ENCODE results near the gene PPIA.

Gene PPIA

DNA sequence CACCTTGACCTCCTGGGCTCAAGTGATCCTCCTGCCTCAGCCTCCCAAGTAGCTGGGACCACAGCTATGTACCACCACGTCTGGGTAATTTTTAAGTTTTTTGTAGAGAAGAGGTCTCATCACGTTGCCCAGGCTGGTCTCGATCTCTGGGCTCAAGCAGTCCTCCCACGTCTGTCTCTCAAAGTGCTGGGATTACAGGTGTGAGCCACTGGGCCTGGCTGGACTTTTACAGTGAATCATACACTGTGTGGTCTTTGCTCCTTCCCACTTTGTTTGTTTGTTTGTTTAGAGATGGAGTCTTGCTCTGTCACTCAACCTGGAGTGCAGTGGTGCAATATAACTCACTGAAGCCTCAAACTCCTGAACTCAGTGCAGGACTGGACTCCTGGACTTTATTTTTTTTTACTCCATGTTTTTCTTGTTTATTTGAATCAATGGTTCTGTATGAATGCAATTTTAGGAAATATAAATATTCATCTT lies 12.5 kb downstream of the PPIA start:
- no peaks in the 10 kb centered on the region for H3K27me3 ChIP-seq (ENCODE audit: insufficient read depth, low read length, poor library complexity)
- no peaks in the 10 kb centered on the region for H3K9me3 ChIP-seq (ENCODE audit: insufficient read depth, low read length, severe bottlenecking)
- H3K4me2 ChIP-seq (ENCODE audit: insufficient read depth, low read length) = no peak overlapping the region
- no peak overlapping the region for H3K27ac ChIP-seq (ENCODE audit: low read length)
- H3K79me2 ChIP-seq (ENCODE audit: insufficient read depth, low read length) = no peaks in the 10 kb centered on the region
- ATAC-seq (ENCODE audit: insufficient read depth, low read depth) = no peak
- no peaks in the 10 kb centered on the region for H3K36me3 ChIP-seq (ENCODE audit: insufficient read depth, low read length)
- no peak overlapping the region for H3K4me3 ChIP-seq (ENCODE audit: low read depth in 1 of 2, low read length in 2 of 2)
- TF ChIP-seq EZH2 (IDR thresholded peaks at IDR 0.05; ENCODE audit: borderline replicate concordance, low read depth, low read length, severe bottlenecking) = no peak
- TF ChIP-seq, protein P1, sequence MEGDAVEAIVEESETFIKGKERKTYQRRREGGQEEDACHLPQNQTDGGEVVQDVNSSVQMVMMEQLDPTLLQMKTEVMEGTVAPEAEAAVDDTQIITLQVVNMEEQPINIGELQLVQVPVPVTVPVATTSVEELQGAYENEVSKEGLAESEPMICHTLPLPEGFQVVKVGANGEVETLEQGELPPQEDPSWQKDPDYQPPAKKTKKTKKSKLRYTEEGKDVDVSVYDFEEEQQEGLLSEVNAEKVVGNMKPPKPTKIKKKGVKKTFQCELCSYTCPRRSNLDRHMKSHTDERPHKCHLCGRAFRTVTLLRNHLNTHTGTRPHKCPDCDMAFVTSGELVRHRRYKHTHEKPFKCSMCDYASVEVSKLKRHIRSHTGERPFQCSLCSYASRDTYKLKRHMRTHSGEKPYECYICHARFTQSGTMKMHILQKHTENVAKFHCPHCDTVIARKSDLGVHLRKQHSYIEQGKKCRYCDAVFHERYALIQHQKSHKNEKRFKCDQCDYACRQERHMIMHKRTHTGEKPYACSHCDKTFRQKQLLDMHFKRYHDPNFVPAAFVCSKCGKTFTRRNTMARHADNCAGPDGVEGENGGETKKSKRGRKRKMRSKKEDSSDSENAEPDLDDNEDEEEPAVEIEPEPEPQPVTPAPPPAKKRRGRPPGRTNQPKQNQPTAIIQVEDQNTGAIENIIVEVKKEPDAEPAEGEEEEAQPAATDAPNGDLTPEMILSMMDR (IDR thresholded peaks at IDR 0.05; ENCODE audit: borderline replicate concordance, extremely low read depth, low read length, poor library complexity, severe bottlenecking) = no peak
- 0 out of 2 replicates have a peak, but pooled peaks cover 6% of the 10 kb centered on the region for H4K20me1 ChIP-seq (ENCODE audit: insufficient read depth, low read length)
- H2AFZ ChIP-seq (ENCODE audit: low read depth, low read length) = no peak overlapping the region
- no peaks in the 10 kb centered on the region for H3K4me1 ChIP-seq (ENCODE audit: insufficient read depth, low read length)
- DNase-seq = no peak
- H3K9ac ChIP-seq (ENCODE audit: low read depth, low read length) = no peak overlapping the region

DNA sequence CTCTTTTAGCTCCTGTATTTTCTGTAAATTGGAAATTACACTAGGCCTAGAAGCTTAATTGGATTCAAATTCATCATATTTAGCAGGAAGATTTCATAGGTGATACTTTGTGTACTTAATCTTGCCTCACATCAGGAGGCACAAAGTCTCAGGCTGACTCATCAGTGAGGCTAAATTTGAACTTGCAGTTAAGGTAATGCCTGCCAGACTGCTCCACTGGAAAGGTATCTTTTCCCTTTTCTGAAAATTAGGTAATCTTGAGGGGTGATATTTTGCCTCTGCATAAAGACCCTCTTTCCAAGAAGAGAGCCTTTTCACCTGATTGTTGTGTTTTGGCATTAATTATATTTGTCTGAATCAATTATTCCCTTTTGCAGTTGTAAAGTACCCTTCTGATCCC lies 14.6 kb downstream of the PPIA start:
- Histone ChIP-seq H3K4me1 (ENCODE audit: insufficient read depth, low read length) (no peaks in the 10 kb centered on the region), H3K4me2 (ENCODE audit: insufficient read depth, low read length) (no peak overlapping the region), H4K20me1 (ENCODE audit: insufficient read depth, low read length) (no peaks in the 10 kb centered on the region), H3K27ac (ENCODE audit: low read length) (no peak overlapping the region), H3K4me3 (ENCODE audit: low read depth in 1 of 2, low read length in 2 of 2) (no peak overlapping the region), H3K9me3 (ENCODE audit: insufficient read depth, low read length, severe bottlenecking) (no peaks in the 10 kb centered on the region), H3K36me3 (ENCODE audit: insufficient read depth, low read length) (no peaks in the 10 kb centered on the region), H2AFZ (ENCODE audit: low read depth, low read length) (no peak overlapping the region), H3K27me3 (ENCODE audit: insufficient read depth, low read length, poor library complexity) (no peaks in the 10 kb centered on the region), H3K79me2 (ENCODE audit: insufficient read depth, low read length) (no peaks in the 10 kb centered on the region), H3K9ac (ENCODE audit: low read depth, low read length) (no peak overlapping the region)
- DNase-seq = no peak
- TF ChIP-seq EZH2 (IDR thresholded peaks at IDR 0.05; ENCODE audit: borderline replicate concordance, low read depth, low read length, severe bottlenecking) = no peak
- TF ChIP-seq, protein P1 (IDR thresholded peaks at IDR 0.05; ENCODE audit: borderline replicate concordance, extremely low read depth, low read length, poor library complexity, severe bottlenecking) = no peak
- no peak for ATAC-seq (ENCODE audit: insufficient read depth, low read depth)

DNA sequence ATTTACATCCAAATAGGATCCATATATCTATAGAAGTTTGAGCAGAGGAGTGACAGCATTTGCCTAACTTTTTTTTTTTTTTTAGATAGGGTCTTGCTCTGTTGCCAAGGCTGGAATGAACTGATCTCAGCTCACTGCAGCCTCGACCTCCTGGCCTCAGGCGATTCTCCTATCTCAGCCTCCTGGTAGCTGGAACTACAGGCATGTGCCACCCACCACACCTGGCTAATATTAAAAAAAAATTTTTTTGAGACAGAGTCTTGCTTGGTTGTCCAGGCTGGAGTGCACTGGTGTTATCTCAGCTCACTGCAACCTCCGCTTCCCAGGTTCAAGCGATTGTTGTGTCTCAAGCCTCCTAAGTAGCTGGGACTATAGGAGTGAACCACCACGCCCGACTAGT lies 15.1 kb downstream of the PPIA start:
- Histone ChIP-seq H3K4me1 (ENCODE audit: insufficient read depth, low read length) (no peaks in the 10 kb centered on the region), H3K4me3 (ENCODE audit: low read depth in 1 of 2, low read length in 2 of 2) (no peak overlapping the region), H3K27me3 (ENCODE audit: insufficient read depth, low read length, poor library complexity) (no peaks in the 10 kb centered on the region), H3K9ac (ENCODE audit: low read depth, low read length) (no peak overlapping the region), H3K27ac (ENCODE audit: low read length) (no peak overlapping the region), H4K20me1 (ENCODE audit: insufficient read depth, low read length) (no peaks in the 10 kb centered on the region), H3K36me3 (ENCODE audit: insufficient read depth, low read length) (no peaks in the 10 kb centered on the region), H2AFZ (ENCODE audit: low read depth, low read length) (no peak overlapping the region), H3K79me2 (ENCODE audit: insufficient read depth, low read length) (no peaks in the 10 kb centered on the region), H3K4me2 (ENCODE audit: insufficient read depth, low read length) (no peak overlapping the region), H3K9me3 (ENCODE audit: insufficient read depth, low read length, severe bottlenecking) (no peaks in the 10 kb centered on the region)
- no peak for DNase-seq
- no peak for ATAC-seq (ENCODE audit: insufficient read depth, low read depth)
- TF ChIP-seq, protein P1 (IDR thresholded peaks at IDR 0.05; ENCODE audit: borderline replicate concordance, extremely low read depth, low read length, poor library complexity, severe bottlenecking) = no peak
- no peak for TF ChIP-seq EZH2 (IDR thresholded peaks at IDR 0.05; ENCODE audit: borderline replicate concordance, low read depth, low read length, severe bottlenecking)

DNA sequence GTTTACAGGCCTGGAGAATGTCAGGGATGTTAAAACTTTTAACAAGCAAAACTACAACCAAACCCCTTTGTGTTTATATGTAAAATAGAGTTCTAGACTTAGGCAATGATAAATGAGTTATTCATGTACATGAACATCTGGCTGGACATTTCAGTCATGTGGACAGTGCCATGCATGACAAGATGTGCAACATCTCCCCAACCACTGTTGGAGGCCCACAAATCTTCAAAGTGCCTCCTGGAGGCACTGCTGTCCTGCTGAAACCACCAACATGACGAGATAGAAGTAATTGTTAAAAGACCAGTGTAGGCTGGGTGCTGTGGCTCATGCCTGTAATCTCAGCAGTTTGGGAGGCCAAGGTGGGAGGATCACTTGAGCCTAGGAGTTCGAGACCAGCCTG lies 18.4 kb downstream of the PPIA start:
- Histone ChIP-seq H3K79me2 (ENCODE audit: insufficient read depth, low read length) (no peaks in the 10 kb centered on the region), H3K27me3 (ENCODE audit: insufficient read depth, low read length, poor library complexity) (no peaks in the 10 kb centered on the region), H4K20me1 (ENCODE audit: insufficient read depth, low read length) (no peaks in the 10 kb centered on the region), H3K9me3 (ENCODE audit: insufficient read depth, low read length, severe bottlenecking) (no peaks in the 10 kb centered on the region), H3K4me3 (ENCODE audit: low read depth in 1 of 2, low read length in 2 of 2) (no peak overlapping the region), H3K4me2 (ENCODE audit: insufficient read depth, low read length) (no peak overlapping the region), H3K9ac (ENCODE audit: low read depth, low read length) (no peak overlapping the region), H3K4me1 (ENCODE audit: insufficient read depth, low read length) (no peaks in the 10 kb centered on the region), H3K27ac (ENCODE audit: low read length) (no peak overlapping the region), H2AFZ (ENCODE audit: low read depth, low read length) (no peak overlapping the region), H3K36me3 (ENCODE audit: insufficient read depth, low read length) (no peaks in the 10 kb centered on the region)
- DNase-seq (no peak), ATAC-seq (ENCODE audit: insufficient read depth, low read depth) (0 out of 3 replicates have a peak, but pooled peaks have one; percentile 39)
- TF ChIP-seq, protein P1 (IDR thresholded peaks at IDR 0.05; ENCODE audit: borderline replicate concordance, extremely low read depth, low read length, poor library complexity, severe bottlenecking) = peak; percentile 30
- no peak for TF ChIP-seq EZH2 (IDR thresholded peaks at IDR 0.05; ENCODE audit: borderline replicate concordance, low read depth, low read length, severe bottlenecking)
